ENCODE measurements around the gene PRKCB.

PRKCB gene

GRCh38 chr16:23974223-23974622 is 138.4 kb downstream of the PRKCB start:
- DNase-seq, result no peak

GRCh38 chr16:23975293-23975692 is 139.5 kb downstream of the PRKCB start:
- no peak for DNase-seq

GRCh38 chr16:23976091-23976490 is 140.3 kb downstream of the PRKCB start:
- no peak for DNase-seq

GRCh38 chr16:23976524-23976923 is 140.7 kb downstream of the PRKCB start:
- no peak for DNase-seq

- DNase-seq, result no peak
These were observed 143.7 kb downstream of the PRKCB start for GRCh38 chr16:23979441-23979840.

- DNase-seq, result no peak
These were observed 144.2 kb downstream of the PRKCB start for GRCh38 chr16:23979982-23980381.

GRCh38 chr16:23981429-23982399 is 145.9 kb downstream of the PRKCB start:
- DNase-seq, result no peak

- no peak for DNase-seq
These were observed 150.7 kb downstream of the PRKCB start for GRCh38 chr16:23986455-23986854.

GRCh38 chr16:23987443-23987842 is 151.7 kb downstream of the PRKCB start:
- DNase-seq, result no peak

- DNase-seq, result no peak
These were observed 154.7 kb downstream of the PRKCB start for GRCh38 chr16:23990507-23990906.

GRCh38 chr16:23991066-23991465 is 155.3 kb downstream of the PRKCB start:
- DNase-seq, result no peak

GRCh38 chr16:23994615-23995014 is 158.8 kb downstream of the PRKCB start:
- DNase-seq, result no peak

GRCh38 chr16:23996258-23996955 is 160.6 kb downstream of the PRKCB start:
- no peak for DNase-seq

GRCh38 chr16:23998771-23999170 is 163.0 kb downstream of the PRKCB start:
- no peak for DNase-seq

GRCh38 chr16:23999663-24000062 is 163.9 kb downstream of the PRKCB start:
- DNase-seq, result no peak

- no peak for DNase-seq
These were observed 165.9 kb downstream of the PRKCB start for GRCh38 chr16:24001710-24002109.

- DNase-seq, result no peak
These were observed 166.8 kb downstream of the PRKCB start for GRCh38 chr16:24002619-24003018.

- DNase-seq, result no peak
These were observed 169.8 kb downstream of the PRKCB start for GRCh38 chr16:24005577-24005976.

GRCh38 chr16:24007391-24007790 is 171.6 kb downstream of the PRKCB start:
- no peak for DNase-seq

GRCh38 chr16:24007934-24008333 is 172.2 kb downstream of the PRKCB start:
- no peak for DNase-seq

- no peak for DNase-seq
These were observed 173.3 kb downstream of the PRKCB start for GRCh38 chr16:24009098-24009497.

GRCh38 chr16:24009955-24010354 is 174.2 kb downstream of the PRKCB start:
- DNase-seq, result no peak

GRCh38 chr16:24010440-24011089 is 174.8 kb downstream of the PRKCB start:
- peak; percentile 50 for DNase-seq

- DNase-seq, result no peak
These were observed 175.5 kb downstream of the PRKCB start for GRCh38 chr16:24011237-24011636.

Data from femur (tissue), 1 donor.